ENCODE results near the gene KIF3B.
A peak's percentile ranks its signal among the peaks of the same experiment; 100 is the strongest.

KIF3B gene

GRCh38 chr20:32315891-32316290 is 38.4 kb downstream of the KIF3B start:
- Histone ChIP-seq H4K91ac (ENCODE audit: low read length) (no peak overlapping the region), H3K27ac (ENCODE audit: low read length, poor library complexity, severe bottlenecking) (no peak overlapping the region), H3K4ac (ENCODE audit: low read depth in 1 of 2, low read length in 2 of 2) (no peak overlapping the region), H3K9me3 (ENCODE audit: control insufficient read depth, low read length) (no peaks in the 10 kb centered on the region), H3K23ac (ENCODE audit: low read length in 2 of 2) (no peak overlapping the region), H3K18ac (ENCODE audit: low read depth in 1 of 2, low read length in 2 of 2) (no peak overlapping the region), H4K8ac (ENCODE audit: low read length) (no peak overlapping the region), H3K79me1 (replicated peaks; ENCODE audit: low read length, poor library complexity, severe bottlenecking) (peaks cover 31% of the 10 kb centered on the region), H3K4me3 (ENCODE audit: insufficient read depth in 1 of 2, low read depth in 1 of 2, low read length in 2 of 2) (no peak overlapping the region), H3K36me3 (ENCODE audit: control insufficient read depth in 1 of 2, insufficient read depth in 2 of 2, low read depth in 1 of 2, low read length in 2 of 2) (peaks cover 31 to 61% of the 10 kb centered on the region in 2 experiments), H3K4me2 (ENCODE audit: low read length, poor library complexity, severe bottlenecking) (no peak overlapping the region), H2BK120ac (ENCODE audit: low read depth, low read length) (no peak overlapping the region), H2AFZ (ENCODE audit: low read depth, low read length) (no peak overlapping the region), H2AK5ac (ENCODE audit: low read length, severe bottlenecking) (no peak overlapping the region), H2BK15ac (ENCODE audit: low read depth, poor library complexity, severe bottlenecking) (no peak overlapping the region), H3K27me3 (ENCODE audit: control insufficient read depth in 1 of 2, insufficient read depth in 1 of 2, low read length in 2 of 2) (no peaks in the 10 kb centered on the region), H3K14ac (ENCODE audit: low read length in 2 of 2) (no peak overlapping the region), H3K9ac (ENCODE audit: low read length) (no peak overlapping the region), H3K4me1 (ENCODE audit: control insufficient read depth, insufficient read depth, low read depth, low read length) (peaks cover 2% of the 10 kb centered on the region), H2BK5ac (ENCODE audit: low read depth, low read length, poor library complexity, severe bottlenecking) (no peak overlapping the region), H2BK12ac (ENCODE audit: low read length in 2 of 2) (no peak overlapping the region)
- no peak for DNase-seq
- 96% methylated on average over 2 of the region's 2 CpGs for WGBS

GRCh38 chr20:32316667-32317066 is 39.2 kb downstream of the KIF3B start:
- Histone ChIP-seq H3K4me2 (ENCODE audit: low read length, poor library complexity, severe bottlenecking) (no peak overlapping the region), H2BK12ac (ENCODE audit: low read length in 2 of 2) (no peak overlapping the region), H2BK5ac (ENCODE audit: low read depth, low read length, poor library complexity, severe bottlenecking) (no peak overlapping the region), H4K91ac (ENCODE audit: low read length) (no peak overlapping the region), H3K14ac (ENCODE audit: low read length in 2 of 2) (no peak overlapping the region), H3K23ac (ENCODE audit: low read length in 2 of 2) (no peak overlapping the region), H2BK120ac (ENCODE audit: low read depth, low read length) (no peak overlapping the region), H3K79me1 (replicated peaks; ENCODE audit: low read length, poor library complexity, severe bottlenecking) (peaks cover 29% of the 10 kb centered on the region), H3K27ac (ENCODE audit: low read length, poor library complexity, severe bottlenecking) (no peak overlapping the region), H2AK5ac (ENCODE audit: low read length, severe bottlenecking) (no peak overlapping the region), H3K18ac (ENCODE audit: low read depth in 1 of 2, low read length in 2 of 2) (no peak overlapping the region), H3K4me1 (ENCODE audit: control insufficient read depth, insufficient read depth, low read depth, low read length) (peaks cover 2% of the 10 kb centered on the region), H3K4me3 (ENCODE audit: insufficient read depth in 1 of 2, low read depth in 1 of 2, low read length in 2 of 2) (no peak overlapping the region), H2BK15ac (ENCODE audit: low read depth, poor library complexity, severe bottlenecking) (no peak overlapping the region), H3K4ac (ENCODE audit: low read depth in 1 of 2, low read length in 2 of 2) (no peak overlapping the region), H3K36me3 (ENCODE audit: control insufficient read depth in 1 of 2, insufficient read depth in 2 of 2, low read depth in 1 of 2, low read length in 2 of 2) (peaks cover 29 to 62% of the 10 kb centered on the region in 2 experiments), H3K9ac (ENCODE audit: low read length) (no peak overlapping the region), H4K8ac (ENCODE audit: low read length) (no peak overlapping the region), H3K9me3 (ENCODE audit: control insufficient read depth, low read length) (no peaks in the 10 kb centered on the region), H3K27me3 (ENCODE audit: control insufficient read depth in 1 of 2, insufficient read depth in 1 of 2, low read length in 2 of 2) (no peaks in the 10 kb centered on the region), H2AFZ (ENCODE audit: low read depth, low read length) (no peak overlapping the region)
- WGBS, result 90% methylated on average over 7 of the region's 7 CpGs
- no peak for DNase-seq

DNA sequence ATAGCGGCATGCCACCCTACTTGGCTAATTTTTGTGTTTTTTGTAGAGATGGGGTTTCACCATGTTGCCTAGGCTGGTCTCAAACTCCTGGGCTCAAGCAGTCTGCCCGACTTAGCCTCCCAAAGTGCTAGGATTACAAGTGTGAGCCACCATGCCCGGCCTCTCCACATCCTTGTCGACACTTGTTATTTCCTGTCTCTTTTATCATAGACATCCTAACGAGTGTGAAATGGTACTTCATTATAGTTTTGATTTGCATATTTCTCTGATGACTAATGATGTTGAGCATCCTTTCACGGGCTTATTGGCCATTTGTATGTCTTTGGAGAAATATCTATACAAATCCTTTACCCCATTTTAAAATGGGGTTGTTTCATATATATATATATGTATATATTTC is 41.6 kb downstream of the KIF3B start:
- H3K27me3 ChIP-seq (ENCODE audit: control insufficient read depth in 1 of 2, insufficient read depth in 1 of 2, low read length in 2 of 2), result no peaks in the 10 kb centered on the region
- no peak overlapping the region for H3K18ac ChIP-seq (ENCODE audit: low read depth in 1 of 2, low read length in 2 of 2)
- no peak overlapping the region for H2BK120ac ChIP-seq (ENCODE audit: low read depth, low read length)
- peak overlapping the region; percentile 31 for H4K8ac ChIP-seq (ENCODE audit: low read length)
- no peak overlapping the region for H2BK5ac ChIP-seq (ENCODE audit: low read depth, low read length, poor library complexity, severe bottlenecking)
- no peak overlapping the region for H3K4ac ChIP-seq (ENCODE audit: low read depth in 1 of 2, low read length in 2 of 2)
- no peak overlapping the region for H3K4me3 ChIP-seq (ENCODE audit: insufficient read depth in 1 of 2, low read depth in 1 of 2, low read length in 2 of 2)
- H2BK12ac ChIP-seq (ENCODE audit: low read length in 2 of 2), result no peak overlapping the region
- no peak overlapping the region for H3K23ac ChIP-seq (ENCODE audit: low read length in 2 of 2)
- H4K91ac ChIP-seq (ENCODE audit: low read length), result no peak overlapping the region
- no peak for DNase-seq
- no peak overlapping the region for H3K14ac ChIP-seq (ENCODE audit: low read length in 2 of 2)
- H2AFZ ChIP-seq (ENCODE audit: low read depth, low read length), result no peak overlapping the region
- no peak overlapping the region for H3K27ac ChIP-seq (ENCODE audit: low read length, poor library complexity, severe bottlenecking)
- H3K36me3 ChIP-seq (ENCODE audit: control insufficient read depth in 1 of 2, insufficient read depth in 2 of 2, low read depth in 1 of 2, low read length in 2 of 2), result peaks cover 25 to 51% of the 10 kb centered on the region in 2 experiments
- no peaks in the 10 kb centered on the region for H3K9me3 ChIP-seq (ENCODE audit: control insufficient read depth, low read length)
- no peak overlapping the region for H3K9ac ChIP-seq (ENCODE audit: low read length)
- H3K4me2 ChIP-seq (ENCODE audit: low read length, poor library complexity, severe bottlenecking), result no peak overlapping the region
- peaks cover 21% of the 10 kb centered on the region for H3K79me1 ChIP-seq (replicated peaks; ENCODE audit: low read length, poor library complexity, severe bottlenecking)
- peaks cover 4% of the 10 kb centered on the region for H3K4me1 ChIP-seq (ENCODE audit: control insufficient read depth, insufficient read depth, low read depth, low read length)
- 87% methylated on average over 4 of the region's 6 CpGs for WGBS
- no peak overlapping the region for H2BK15ac ChIP-seq (ENCODE audit: low read depth, poor library complexity, severe bottlenecking)
- no peak overlapping the region for H2AK5ac ChIP-seq (ENCODE audit: low read length, severe bottlenecking)

DNA sequence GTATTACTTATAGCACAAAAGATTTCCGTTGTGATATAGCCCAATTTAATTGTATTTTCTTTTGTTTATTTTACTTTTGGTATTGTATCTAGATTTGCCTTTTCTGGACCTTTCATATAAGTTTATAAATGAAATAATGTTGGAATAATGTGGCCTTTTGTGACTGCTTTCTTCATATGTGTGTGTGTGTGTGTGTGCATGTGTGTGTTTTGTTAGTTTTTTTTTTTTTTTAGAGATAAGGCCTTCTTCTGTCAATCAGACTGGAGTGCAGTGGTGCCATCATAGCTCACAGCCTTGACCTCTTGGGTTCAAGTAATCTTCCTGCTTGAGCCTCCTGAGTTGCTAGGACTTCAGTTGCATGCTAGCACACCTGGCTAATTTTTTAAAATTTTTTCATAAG is 42.9 kb downstream of the KIF3B start:
- Histone ChIP-seq H3K27me3 (ENCODE audit: control insufficient read depth in 1 of 2, insufficient read depth in 1 of 2, low read length in 2 of 2) (no peaks in the 10 kb centered on the region), H3K18ac (ENCODE audit: low read depth in 1 of 2, low read length in 2 of 2) (no peak overlapping the region), H2BK5ac (ENCODE audit: low read depth, low read length, poor library complexity, severe bottlenecking) (no peak overlapping the region), H3K4ac (ENCODE audit: low read depth in 1 of 2, low read length in 2 of 2) (no peak overlapping the region), H2AFZ (ENCODE audit: low read depth, low read length) (no peak overlapping the region), H3K4me3 (ENCODE audit: insufficient read depth in 1 of 2, low read depth in 1 of 2, low read length in 2 of 2) (no peak overlapping the region), H2BK12ac (ENCODE audit: low read length in 2 of 2) (no peak overlapping the region), H3K9ac (ENCODE audit: low read length) (no peak overlapping the region), H4K8ac (ENCODE audit: low read length) (no peak overlapping the region), H3K14ac (ENCODE audit: low read length in 2 of 2) (no peak overlapping the region), H2BK15ac (ENCODE audit: low read depth, poor library complexity, severe bottlenecking) (no peak overlapping the region), H3K27ac (ENCODE audit: low read length, poor library complexity, severe bottlenecking) (no peak overlapping the region), H3K23ac (ENCODE audit: low read length in 2 of 2) (no peak overlapping the region), H3K79me1 (replicated peaks; ENCODE audit: low read length, poor library complexity, severe bottlenecking) (peaks cover 16% of the 10 kb centered on the region), H3K4me1 (ENCODE audit: control insufficient read depth, insufficient read depth, low read depth, low read length) (peaks cover 4% of the 10 kb centered on the region), H2AK5ac (ENCODE audit: low read length, severe bottlenecking) (no peak overlapping the region), H2BK120ac (ENCODE audit: low read depth, low read length) (no peak overlapping the region), H3K4me2 (ENCODE audit: low read length, poor library complexity, severe bottlenecking) (no peak overlapping the region), H3K36me3 (ENCODE audit: control insufficient read depth in 1 of 2, insufficient read depth in 2 of 2, low read depth in 1 of 2, low read length in 2 of 2) (peaks cover 19 to 51% of the 10 kb centered on the region in 2 experiments), H4K91ac (ENCODE audit: low read length) (no peak overlapping the region), H3K9me3 (ENCODE audit: control insufficient read depth, low read length) (no peaks in the 10 kb centered on the region)
- DNase-seq, result no peak
- WGBS, result no CpG with 5 or more reads among the region's 1 CpG
